GM12801 (cell line): Measurements from ENCODE around the gene RAI1.

ENCODE experiments used
- CTCF ChIP-seq: IDR thresholded peaks from one replicate; pipeline ENCODE4 v1.5.1; 2011; ENCODE audit warnings: control low read depth; ENCODE audit not compliant: insufficient read length; ENCODE audit errors: extremely low read depth

RAI1 gene

GRCh38 chr17:17816240-17816814 is 135.1 kb downstream of the RAI1 start:
- no peak for TF ChIP-seq CTCF

GRCh38 chr17:17816831-17817551 is 135.7 kb downstream of the RAI1 start:
- TF ChIP-seq CTCF: no peak

DNA sequence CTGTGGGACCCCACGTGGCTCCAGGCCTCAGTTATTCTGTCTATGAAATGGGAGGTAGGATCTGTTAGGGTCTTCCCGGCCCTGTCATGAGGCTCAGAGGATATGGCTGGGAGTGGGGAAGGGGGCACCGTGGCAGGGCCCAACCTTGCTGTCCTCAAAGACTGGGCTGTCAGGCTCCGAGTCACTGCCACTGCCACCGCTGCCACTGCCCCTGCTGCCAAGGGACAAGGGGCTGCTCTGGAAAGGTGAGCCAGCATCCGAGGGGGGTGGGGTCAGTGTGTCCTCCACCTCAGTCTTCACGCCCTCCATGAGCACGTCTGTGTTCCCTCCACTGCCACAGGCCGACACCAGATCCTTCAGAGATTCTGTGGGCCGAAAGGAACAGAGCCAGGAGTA is 136.3 kb downstream of the RAI1 start:
- TF ChIP-seq CTCF: no peak

GRCh38 chr17:17818088-17818526 is 136.8 kb downstream of the RAI1 start:
- TF ChIP-seq CTCF: no peak

GRCh38 chr17:17819111-17819510 is 137.9 kb downstream of the RAI1 start:
- TF ChIP-seq CTCF: no peak

DNA sequence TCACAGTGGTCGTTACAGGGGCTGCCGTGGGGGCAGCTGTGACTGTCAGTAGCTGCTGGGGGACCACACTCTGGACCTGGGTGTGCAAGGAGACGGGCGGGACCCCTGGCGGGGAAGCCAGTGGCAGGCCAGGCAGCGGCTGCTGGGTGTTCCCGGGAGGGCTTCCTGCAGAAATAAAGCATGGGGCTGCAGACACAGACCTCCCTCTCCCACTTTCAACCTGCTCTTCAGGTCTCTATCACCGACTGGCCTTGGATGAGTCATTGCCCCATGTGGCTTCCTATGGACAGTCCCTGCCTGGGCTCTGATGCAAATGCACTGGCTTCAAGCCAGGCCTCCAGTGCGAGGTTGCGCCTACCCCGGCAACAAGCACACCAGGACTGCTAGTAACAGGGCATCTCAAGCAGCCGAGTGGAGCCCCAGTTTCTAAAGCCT is 138.3 kb downstream of the RAI1 start:
- TF ChIP-seq CTCF: no peak

DNA sequence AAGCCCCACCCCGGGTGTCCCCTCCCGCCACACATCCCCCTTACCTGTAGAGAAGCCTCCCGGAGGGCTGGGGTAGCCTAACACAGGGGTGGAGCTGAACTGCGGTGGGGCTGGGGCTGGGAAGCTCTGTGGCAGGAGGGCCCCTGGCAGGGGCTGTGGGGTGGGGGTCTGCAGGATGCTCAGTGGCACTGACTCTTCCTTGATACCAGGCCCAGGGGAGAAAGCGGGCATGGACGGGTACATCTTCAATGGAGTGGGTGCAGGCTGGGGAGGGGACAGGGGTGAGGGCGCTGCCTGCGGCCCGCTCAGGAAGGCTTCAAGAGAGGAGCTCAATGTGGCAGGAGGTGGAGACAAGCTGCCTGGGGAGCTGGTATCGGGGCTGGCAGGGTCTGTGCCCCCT is 138.8 kb downstream of the RAI1 start:
- no peak for TF ChIP-seq CTCF
